ENCODE results near the gene TSPAN15. TPM values are rescaled to one million over a fixed set of nuclear protein-coding genes. Genes with fewer than 3 reads are reported as not detected.

Gene TSPAN15
- total and polyA plus RNA-seq, 5 donors = 5.3 to 11.5 (median 7.9) TPM

Other genes with a start within 250 kb of the TSPAN15 start
- under 1 TPM in 2 of 4 donors, not detected in 2; 0.15 to 0.42 TPM for gene HKDC1, start 231.1 kb upstream of the TSPAN15 start, total RNA-seq
- 0.05 TPM for gene HKDC1, start 231.1 kb upstream of the TSPAN15 start, polyA plus RNA-seq
- gene HK1, start 173.0 kb upstream of the TSPAN15 start, total RNA-seq = 100 to 1,000 TPM; 270 to 313 (median 287) TPM
- gene HK1, start 173.0 kb upstream of the TSPAN15 start, polyA plus RNA-seq = 165 TPM
- gene TACR2, start 34.5 kb upstream of the TSPAN15 start, total RNA-seq = under 1 TPM; 0.26 to 0.53 (median 0.37) TPM
- gene TACR2, start 34.5 kb upstream of the TSPAN15 start, polyA plus RNA-seq = 0.27 TPM
- not detected for gene NEUROG3, start 122.0 kb downstream of the TSPAN15 start, total RNA-seq
- not detected for gene NEUROG3, start 122.0 kb downstream of the TSPAN15 start, polyA plus RNA-seq
- 1 to 10 TPM; 4.6 to 8.7 (median 6.7) TPM for gene FAM241B, start 178.8 kb downstream of the TSPAN15 start, total RNA-seq
- 5.6 TPM for gene FAM241B, start 178.8 kb downstream of the TSPAN15 start, polyA plus RNA-seq

Data from right cardiac atrium (tissue), 5 donors.